H9 (cell line): ENCODE measurements around the gene PARP3. TPM values are rescaled to one million over a fixed set of nuclear protein-coding genes. Genes with fewer than 3 reads are reported as not detected.

Experiments
- DNase-seq: peaks from one replicate; pipeline ENCODE4 v3.0.0-alpha.2; 2017
- H2AFZ ChIP-seq: one replicate; pipeline ENCODE4 v1.6.1; 2013; ENCODE audit warnings: mild to moderate bottlenecking, low read length, control low read depth, moderate library complexity
- H2AK5ac ChIP-seq: 2 replicates; pipeline ENCODE4 v1.6.1; 2013; ENCODE audit warnings: low read length, control low read depth, mixed read lengths; ENCODE audit not compliant: insufficient read length
- H2BK120ac ChIP-seq: one replicate; pipeline ENCODE4 v1.6.1; 2013; ENCODE audit warnings: low read depth, mild to moderate bottlenecking, low read length, control low read depth, inconsistent platforms; ENCODE audit not compliant: poor library complexity, severe bottlenecking
- H2BK12ac ChIP-seq: 2 replicates; pipeline ENCODE4 v1.6.1; 2013; ENCODE audit warnings: low read length, control low read depth, mixed read lengths, low read depth; ENCODE audit not compliant: insufficient read length
- H2BK15ac ChIP-seq: 2 replicates; pipeline ENCODE4 v1.6.1; 2013; ENCODE audit warnings: low read depth, low read length, control low read depth
- H2BK20ac ChIP-seq: one replicate; pipeline ENCODE4 v1.6.1; 2013; ENCODE audit warnings: low read depth, mild to moderate bottlenecking, low read length, control low read depth, inconsistent platforms; ENCODE audit not compliant: poor library complexity, severe bottlenecking
- H2BK5ac ChIP-seq: 2 replicates; pipeline ENCODE4 v1.6.1; 2013; ENCODE audit warnings: low read length, control low read depth, mixed read lengths; ENCODE audit not compliant: insufficient read length
- H3K14ac ChIP-seq: 2 replicates; pipeline ENCODE4 v1.6.1; 2013; ENCODE audit warnings: low read length, control low read depth; ENCODE audit not compliant: insufficient read depth
- H3K18ac ChIP-seq: 2 replicates; pipeline ENCODE4 v1.6.1; 2013; ENCODE audit warnings: low read depth, mild to moderate bottlenecking, mixed read lengths, low read length, control low read depth; ENCODE audit not compliant: insufficient read length
- H3K23ac ChIP-seq: 2 replicates; pipeline ENCODE4 v1.6.1; 2013; ENCODE audit warnings: low read length, control low read depth, mixed read lengths, low read depth; ENCODE audit not compliant: insufficient read length
- H3K23me2 ChIP-seq: 2 replicates; pipeline ENCODE4 v1.6.1; 2013; ENCODE audit warnings: low read depth, mild to moderate bottlenecking, mixed read lengths, low read length, control low read depth; ENCODE audit not compliant: insufficient read length, poor library complexity, severe bottlenecking
- H3K27ac ChIP-seq: 2 replicates; pipeline ENCODE4 v1.5.1; 2013; ENCODE audit warnings: low read length, control low read depth, mixed read lengths, low read depth; ENCODE audit not compliant: insufficient read length
- H3K27me3 ChIP-seq: 2 replicates; pipeline ENCODE4 v1.6.1; 2013; ENCODE audit warnings: low read length, control low read depth, inconsistent platforms; ENCODE audit not compliant: insufficient read depth
- H3K4ac ChIP-seq: 2 replicates; pipeline ENCODE4 v1.6.1; 2013; ENCODE audit warnings: low read depth, mild to moderate bottlenecking, control low read depth, inconsistent platforms, low read length, moderate library complexity
- H3K4me1 ChIP-seq: 2 replicates; pipeline ENCODE4 v1.6.1; 2013; ENCODE audit warnings: low read length, control low read depth, inconsistent platforms; ENCODE audit not compliant: insufficient read depth
- H3K4me2 ChIP-seq: 2 replicates; pipeline ENCODE4 v1.6.1; 2013; ENCODE audit warnings: low read length, control low read depth, mixed read lengths; ENCODE audit not compliant: insufficient read length, insufficient read depth
- H3K56ac ChIP-seq: 2 replicates; pipeline ENCODE4 v1.6.1; 2013; ENCODE audit warnings: low read depth, mild to moderate bottlenecking, mixed read lengths, low read length, control low read depth; ENCODE audit not compliant: insufficient read length
- H3K79me1 ChIP-seq: 2 replicates; pipeline ENCODE4 v1.6.1; 2013; ENCODE audit warnings: low read depth, mild to moderate bottlenecking, moderate library complexity, low read length, control low read depth, inconsistent platforms; ENCODE audit not compliant: insufficient read depth, poor library complexity, severe bottlenecking
- H3K79me2 ChIP-seq: 2 replicates; pipeline ENCODE4 v1.6.1; 2013; ENCODE audit warnings: low read length, control low read depth, inconsistent platforms; ENCODE audit not compliant: insufficient read depth
- H3K9ac ChIP-seq: 2 replicates; pipeline ENCODE4 v1.6.1; 2013; ENCODE audit warnings: low read length, control low read depth, mixed read lengths; ENCODE audit not compliant: insufficient read length; ENCODE audit errors: extremely low read depth
- H3K9me3 ChIP-seq: one replicate; pipeline ENCODE4 v1.6.1; 2013; ENCODE audit warnings: low read depth, low read length, inconsistent platforms; ENCODE audit not compliant: control insufficient read depth
- H3T11ph ChIP-seq: one replicate; pipeline ENCODE4 v1.6.1; 2013; ENCODE audit warnings: mild to moderate bottlenecking, low read length, control low read depth, inconsistent platforms
- H4K20me1 ChIP-seq: one replicate; pipeline ENCODE4 v1.6.1; 2013; ENCODE audit not compliant: control insufficient read depth, insufficient read length, insufficient read depth
- H4K5ac ChIP-seq: 2 replicates; pipeline ENCODE4 v1.6.1; 2013; ENCODE audit warnings: low read depth, mild to moderate bottlenecking, mixed read lengths, low read length, control low read depth; ENCODE audit not compliant: insufficient read length
- H4K8ac ChIP-seq: replicated peaks from 2 replicates; pipeline ENCODE4 v1.6.1; 2013; ENCODE audit warnings: low read length, control low read depth, mixed read lengths, low read depth; ENCODE audit not compliant: insufficient read length
- H4K91ac ChIP-seq: 2 replicates; pipeline ENCODE4 v1.6.1; 2013; ENCODE audit warnings: low read depth, mild to moderate bottlenecking, moderate library complexity, mixed read lengths, low read length, control low read depth; ENCODE audit not compliant: insufficient read length
- H3K27ac Mint-ChIP-seq, 3 experiments: 2 replicates in 2 of 3; 3 replicates in 1 of 3; pipeline ENCODE4 v1.8.0; 2020 to 2021; ENCODE audit warnings: mixed read lengths in 3 of 3, mild to moderate bottlenecking in 1 of 3, moderate library complexity in 1 of 3
- H3K27me3 Mint-ChIP-seq: 2 replicates; pipeline ENCODE4 v1.8.0; 2021; ENCODE audit warnings: low read depth, mild to moderate bottlenecking, moderate library complexity, mixed read lengths
- H3K36me3 Mint-ChIP-seq, 3 experiments: 2 replicates in 2 of 3; 3 replicates in 1 of 3; pipeline ENCODE4 v1.8.0; 2020 to 2021; ENCODE audit warnings: low read depth in 3 of 3, mixed read lengths in 3 of 3; ENCODE audit not compliant: insufficient read depth in 1 of 3
- H3K4me1 Mint-ChIP-seq, 2 experiments: 2 replicates each; pipeline ENCODE4 v1.8.0; 2020; ENCODE audit warnings: mixed read lengths in 2 of 2
- H3K4me3 Mint-ChIP-seq, 2 experiments: 2 replicates in 1 of 2; 3 replicates in 1 of 2; pipeline ENCODE4 v1.8.0; 2020 to 2021; ENCODE audit warnings: mild to moderate bottlenecking in 2 of 2, mixed read lengths in 2 of 2, moderate library complexity in 1 of 2
- H3K9me3 Mint-ChIP-seq, 2 experiments: 2 replicates in 1 of 2; 3 replicates in 1 of 2; pipeline ENCODE4 v1.8.0; 2020; ENCODE audit warnings: mild to moderate bottlenecking in 2 of 2, mixed read lengths in 2 of 2, moderate library complexity in 1 of 2
- WGBS: extraction: QIAGEN DNeasy Blood & Tissue Kit; methylation state at CpG from one replicate; pipeline ENCODE4 v1.1.7; 2013; ENCODE audit warnings: missing lambda C conversion rate, low lambda C conversion rate, mixed read lengths; ENCODE audit not compliant: insufficient read length; ENCODE audit errors: extremely low coverage; 5-methylcytosine and 5-hydroxymethylcytosine counted together
- total RNA-seq: library from RNA; stranded (reverse); gene quantifications from 2 replicates; pipeline ENCODE4 v1.2.1, GENCODE V29; 2021
- TF ChIP-seq, protein P1 (sequence below): fragments of 200-600 bp; sonication (generic); conservative IDR thresholded peaks from 3 replicates; pipeline ENCODE4 v1.8.0; 2021; ENCODE audit warnings: antibody characterized with exemption, mild to moderate bottlenecking

Gene PARP3
- total RNA-seq, 1 experiment from 2014 or later: 1.3 TPM

DNA sequence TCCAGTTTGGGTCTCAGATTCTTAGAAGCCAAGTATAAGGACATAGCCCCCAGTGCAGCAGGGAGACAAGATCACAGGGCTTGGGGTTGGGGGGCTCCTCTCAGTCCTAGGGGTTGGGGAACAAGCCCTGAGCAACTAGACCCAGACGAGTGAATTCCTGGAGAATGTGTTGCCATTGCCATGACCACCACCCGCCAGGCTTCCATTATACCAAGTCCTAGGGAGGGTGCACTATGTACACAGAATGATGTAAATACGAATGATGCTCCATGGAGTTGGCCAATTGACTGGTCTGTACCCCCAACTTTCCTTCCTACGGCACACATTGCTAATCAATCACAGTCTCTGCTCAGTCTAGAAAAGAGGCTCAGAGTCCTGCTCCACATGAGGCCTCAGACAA lies 47.8 kb upstream of the PARP3 start:
- no peak overlapping the region for H2BK12ac ChIP-seq
- no peak overlapping the region for H2BK120ac ChIP-seq
- no peak overlapping the region for H3K14ac ChIP-seq
- peaks cover 0 to 3% of the 10 kb centered on the region in 2 experiments; a peak in 2 of 5 replicates for H3K9me3 Mint-ChIP-seq
- no peak for DNase-seq
- WGBS: no CpG with 5 or more reads among the region's 4 CpGs
- H3K4me1 Mint-ChIP-seq: peaks cover 32 to 35% of the 10 kb centered on the region in 2 experiments
- no peaks in the 10 kb centered on the region for H3K79me2 ChIP-seq
- no peaks in the 10 kb centered on the region for H3K27me3 ChIP-seq
- H2AFZ ChIP-seq: no peak overlapping the region
- TF ChIP-seq, protein P1, sequence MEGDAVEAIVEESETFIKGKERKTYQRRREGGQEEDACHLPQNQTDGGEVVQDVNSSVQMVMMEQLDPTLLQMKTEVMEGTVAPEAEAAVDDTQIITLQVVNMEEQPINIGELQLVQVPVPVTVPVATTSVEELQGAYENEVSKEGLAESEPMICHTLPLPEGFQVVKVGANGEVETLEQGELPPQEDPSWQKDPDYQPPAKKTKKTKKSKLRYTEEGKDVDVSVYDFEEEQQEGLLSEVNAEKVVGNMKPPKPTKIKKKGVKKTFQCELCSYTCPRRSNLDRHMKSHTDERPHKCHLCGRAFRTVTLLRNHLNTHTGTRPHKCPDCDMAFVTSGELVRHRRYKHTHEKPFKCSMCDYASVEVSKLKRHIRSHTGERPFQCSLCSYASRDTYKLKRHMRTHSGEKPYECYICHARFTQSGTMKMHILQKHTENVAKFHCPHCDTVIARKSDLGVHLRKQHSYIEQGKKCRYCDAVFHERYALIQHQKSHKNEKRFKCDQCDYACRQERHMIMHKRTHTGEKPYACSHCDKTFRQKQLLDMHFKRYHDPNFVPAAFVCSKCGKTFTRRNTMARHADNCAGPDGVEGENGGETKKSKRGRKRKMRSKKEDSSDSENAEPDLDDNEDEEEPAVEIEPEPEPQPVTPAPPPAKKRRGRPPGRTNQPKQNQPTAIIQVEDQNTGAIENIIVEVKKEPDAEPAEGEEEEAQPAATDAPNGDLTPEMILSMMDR: no peak
- H3K27ac Mint-ChIP-seq: no peak overlapping the region
- H3K9me3 ChIP-seq: no peaks in the 10 kb centered on the region
- no peak overlapping the region for H2BK20ac ChIP-seq
- peaks cover 9% of the 10 kb centered on the region for H3K27me3 Mint-ChIP-seq
- H3K4me3 Mint-ChIP-seq: no peak overlapping the region
- H3K23ac ChIP-seq: no peak overlapping the region
- no peak overlapping the region for H3T11ph ChIP-seq
- no peak overlapping the region for H3K27ac ChIP-seq
- no peak overlapping the region for H2BK5ac ChIP-seq
- no peak overlapping the region for H2AK5ac ChIP-seq
- no peak overlapping the region for H3K9ac ChIP-seq
- no peak overlapping the region for H3K4me2 ChIP-seq
- H3K56ac ChIP-seq: no peak overlapping the region
- no peak overlapping the region for H4K5ac ChIP-seq
- H2BK15ac ChIP-seq: no peak overlapping the region
- H3K18ac ChIP-seq: no peak overlapping the region
- H3K79me1 ChIP-seq: no peaks in the 10 kb centered on the region
- no peaks in the 10 kb centered on the region for H3K36me3 Mint-ChIP-seq
- no peak overlapping the region for H4K8ac ChIP-seq
- no peak overlapping the region for H3K4ac ChIP-seq
- H4K20me1 ChIP-seq: no peaks in the 10 kb centered on the region
- no peaks in the 10 kb centered on the region for H3K23me2 ChIP-seq
- H4K91ac ChIP-seq: no peak overlapping the region
- no peaks in the 10 kb centered on the region for H3K4me1 ChIP-seq
